Neural progenitor cell (in vitro differentiated cells): ENCODE data around the gene ZNF605. TPM values are rescaled to one million over a fixed set of nuclear protein-coding genes. Genes with fewer than 3 reads are reported as not detected.
A peak's percentile ranks its signal among the peaks of the same experiment; 100 is the strongest.

Experiments
- DNase-seq: peaks from one replicate; pipeline ENCODE4 v3.0.0-alpha.2; 2016; ENCODE audit warnings: low spot score
- H2AFZ ChIP-seq: fragments of 200-600 bp; sonication (generic); replicated peaks from 2 replicates; pipeline ENCODE4 v1.6.1; 2016; ENCODE audit warnings: antibody characterized with exemption
- H3F3A ChIP-seq: fragments of 200-600 bp; sonication (generic); 2 replicates; pipeline ENCODE4 v1.6.1; 2016; ENCODE audit warnings: antibody characterized with exemption, low read depth
- H3K27ac ChIP-seq: fragments of 200-600 bp; sonication (generic); 2 replicates; pipeline ENCODE4 v1.5.1; 2016; ENCODE audit warnings: mild to moderate bottlenecking
- H3K27me3 ChIP-seq: fragments of 200-600 bp; sonication (generic); 2 replicates; pipeline ENCODE4 v1.6.1; 2016; ENCODE audit warnings: mild to moderate bottlenecking, moderate library complexity
- H3K36me3 ChIP-seq: fragments of 200-600 bp; sonication (generic); 2 replicates; pipeline ENCODE4 v1.5.1; 2016
- H3K4me1 ChIP-seq: fragments of 200-600 bp; sonication (generic); 2 replicates; pipeline ENCODE4 v1.6.1; 2016; ENCODE audit warnings: mixed run types
- H3K4me2 ChIP-seq: fragments of 200-600 bp; sonication (generic); 2 replicates; pipeline ENCODE4 v1.6.1; 2016
- H3K4me3 ChIP-seq: fragments of 200-600 bp; sonication (generic); 2 replicates; pipeline ENCODE4 v1.5.1; 2016
- H3K79me2 ChIP-seq: fragments of 200-600 bp; sonication (generic); 2 replicates; pipeline ENCODE4 v1.6.1; 2016; ENCODE audit warnings: low read depth
- H3K9ac ChIP-seq: fragments of 200-600 bp; sonication (generic); 2 replicates; pipeline ENCODE4 v1.6.1; 2016
- H3K9me3 ChIP-seq: fragments of 200-600 bp; sonication (generic); 2 replicates; pipeline ENCODE4 v1.5.1; 2016; ENCODE audit warnings: low read depth
- H4K20me1 ChIP-seq: fragments of 200-600 bp; sonication (generic); 2 replicates; pipeline ENCODE4 v1.6.1; 2016; ENCODE audit warnings: low read depth
- H3K27ac Mint-ChIP-seq: 3 replicates; pipeline ENCODE4 v1.8.0; 2021; ENCODE audit warnings: mixed read lengths
- H3K27me3 Mint-ChIP-seq: 2 replicates; pipeline ENCODE4 v1.8.0; 2022; ENCODE audit warnings: low read depth, mild to moderate bottlenecking, inconsistent platforms, moderate library complexity, mixed read lengths; ENCODE audit not compliant: insufficient read depth
- H3K36me3 Mint-ChIP-seq: 3 replicates; pipeline ENCODE4 v1.8.0; 2021; ENCODE audit warnings: mixed read lengths
- H3K4me1 Mint-ChIP-seq: 3 replicates; pipeline ENCODE4 v1.8.0; 2021; ENCODE audit warnings: mixed read lengths
- H3K4me3 Mint-ChIP-seq: 3 replicates; pipeline ENCODE4 v1.8.0; 2021; ENCODE audit warnings: mild to moderate bottlenecking, moderate library complexity, mixed read lengths
- H3K9me3 Mint-ChIP-seq: 3 replicates; pipeline ENCODE4 v1.8.0; 2020; ENCODE audit warnings: mixed read lengths
- EZH2 ChIP-seq: fragments of 200-600 bp; sonication (generic); IDR thresholded peaks from 2 replicates; pipeline ENCODE4 v1.6.1; 2017; ENCODE audit warnings: antibody characterized with exemption, mild to moderate bottlenecking, moderate library complexity
- EZH2phosphoT487 ChIP-seq: fragments of 200-600 bp; sonication (generic); IDR thresholded peaks from 2 replicates; pipeline ENCODE4 v1.6.1; 2017; ENCODE audit warnings: antibody characterized with exemption
- total RNA-seq: library from RNA; depleted of rRNA; stranded (reverse); fragments of >200 nt; gene quantifications from 2 replicates; pipeline ENCODE4 v1.2.3, GENCODE V29; 2015; ENCODE audit warnings: low replicate concordance
- TF ChIP-seq, protein P1 (sequence below): fragments of 200-600 bp; sonication (generic); IDR thresholded peaks from 2 replicates; pipeline ENCODE4 v1.5.1; 2017; ENCODE audit warnings: antibody characterized with exemption, mild to moderate bottlenecking

ZNF605 gene
- 19.2 and 28.8 TPM in 2 replicates for total RNA-seq

DNA sequence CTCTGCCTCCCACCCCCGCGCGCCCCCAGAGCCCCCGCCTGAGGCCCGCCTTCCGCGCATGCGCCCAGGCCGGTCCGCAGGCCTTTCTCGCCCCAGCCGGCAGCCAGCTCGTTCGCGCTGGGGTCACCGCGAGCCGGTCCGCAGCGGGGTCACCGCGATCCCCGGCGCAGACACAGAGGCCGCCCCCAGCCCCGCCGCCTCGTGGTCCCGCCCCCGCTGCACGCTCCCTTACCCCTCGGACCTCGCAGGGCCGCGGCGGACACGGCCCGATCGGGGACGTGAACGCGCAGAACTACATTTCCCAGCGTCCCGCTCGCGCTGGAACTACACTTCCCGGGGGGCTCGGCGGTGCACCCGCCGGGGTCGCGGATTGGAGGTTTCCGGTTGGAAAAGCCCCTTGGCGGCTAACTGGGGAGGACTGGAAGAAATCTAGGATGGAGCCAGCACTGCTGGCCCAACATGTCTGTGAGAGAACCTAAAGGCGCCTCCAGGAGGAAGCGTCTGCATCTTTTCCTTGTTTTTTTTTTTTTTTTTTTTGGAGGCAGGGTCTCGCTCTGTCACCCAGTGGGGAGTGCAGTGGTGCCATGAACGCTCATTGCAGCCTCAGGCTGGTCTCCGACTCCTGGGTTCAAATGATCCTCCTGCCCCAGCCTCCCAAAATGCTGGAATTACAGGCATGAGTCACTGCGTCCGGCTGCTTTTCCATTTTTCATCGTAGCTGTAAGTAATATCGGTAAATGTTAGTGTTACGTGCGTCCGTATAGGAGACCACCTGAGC is at the start of gene ZNF605:
ZNF605 (minus strand) TSS at position 296 of the 778 bp plus-strand sequence. CDS start 10,671 bp downstream, outside the sequence.
- no peaks in the 10 kb centered on the region for H3K27me3 ChIP-seq
- peaks cover 13% of the 10 kb centered on the region for H3K27me3 Mint-ChIP-seq
- H3K9me3 ChIP-seq = peaks cover 16% of the 10 kb centered on the region
- TF ChIP-seq, protein P1, sequence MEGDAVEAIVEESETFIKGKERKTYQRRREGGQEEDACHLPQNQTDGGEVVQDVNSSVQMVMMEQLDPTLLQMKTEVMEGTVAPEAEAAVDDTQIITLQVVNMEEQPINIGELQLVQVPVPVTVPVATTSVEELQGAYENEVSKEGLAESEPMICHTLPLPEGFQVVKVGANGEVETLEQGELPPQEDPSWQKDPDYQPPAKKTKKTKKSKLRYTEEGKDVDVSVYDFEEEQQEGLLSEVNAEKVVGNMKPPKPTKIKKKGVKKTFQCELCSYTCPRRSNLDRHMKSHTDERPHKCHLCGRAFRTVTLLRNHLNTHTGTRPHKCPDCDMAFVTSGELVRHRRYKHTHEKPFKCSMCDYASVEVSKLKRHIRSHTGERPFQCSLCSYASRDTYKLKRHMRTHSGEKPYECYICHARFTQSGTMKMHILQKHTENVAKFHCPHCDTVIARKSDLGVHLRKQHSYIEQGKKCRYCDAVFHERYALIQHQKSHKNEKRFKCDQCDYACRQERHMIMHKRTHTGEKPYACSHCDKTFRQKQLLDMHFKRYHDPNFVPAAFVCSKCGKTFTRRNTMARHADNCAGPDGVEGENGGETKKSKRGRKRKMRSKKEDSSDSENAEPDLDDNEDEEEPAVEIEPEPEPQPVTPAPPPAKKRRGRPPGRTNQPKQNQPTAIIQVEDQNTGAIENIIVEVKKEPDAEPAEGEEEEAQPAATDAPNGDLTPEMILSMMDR = peak; percentile 3
- TF ChIP-seq EZH2phosphoT487 = no peak
- peaks cover 15% of the 10 kb centered on the region for H3F3A ChIP-seq
- peak within 1 kb of the TSS; percentile 80 for H3K27ac ChIP-seq
- H2AFZ ChIP-seq = peak within 1 kb of the TSS; percentile 100
- peak within 1 kb of the TSS; percentile 94 for H3K9ac ChIP-seq
- H3K9me3 Mint-ChIP-seq = peaks cover 60% of the 10 kb centered on the region
- H3K36me3 ChIP-seq = no peaks in the 10 kb centered on the region
- DNase-seq = peak; percentile 95
- peak within 1 kb of the TSS; percentile 99 for H3K4me3 ChIP-seq
- H3K27ac Mint-ChIP-seq = peak within 1 kb of the TSS; percentile 97
- peak within 1 kb of the TSS; percentile 95 for H3K4me3 Mint-ChIP-seq
- H3K4me2 ChIP-seq = peak within 1 kb of the TSS; percentile 79
- H3K79me2 ChIP-seq = peaks cover 39% of the 10 kb centered on the region
- peaks cover 26% of the 10 kb centered on the region for H3K36me3 Mint-ChIP-seq
- H4K20me1 ChIP-seq = no peaks in the 10 kb centered on the region
- H3K4me1 ChIP-seq = no peaks in the 10 kb centered on the region
- H3K4me1 Mint-ChIP-seq = peaks cover 11% of the 10 kb centered on the region

DNA sequence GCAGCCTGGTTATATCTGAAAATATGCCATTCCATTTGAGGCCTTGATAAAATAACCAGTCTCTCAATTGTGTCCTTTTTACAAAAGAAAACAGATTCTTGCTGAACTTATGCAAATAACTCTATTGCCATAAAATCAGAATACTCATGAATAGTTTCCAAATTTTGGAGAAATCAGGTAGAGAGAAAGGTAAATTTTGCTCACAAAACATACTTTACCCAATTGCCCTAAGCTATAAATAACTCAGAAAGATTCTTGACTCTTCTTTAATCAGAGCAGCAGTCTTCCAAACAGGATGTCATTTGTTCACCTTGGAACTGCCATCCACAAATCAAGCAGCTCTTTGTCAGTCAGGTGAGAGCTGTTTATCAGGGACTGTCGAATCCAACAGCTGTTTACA is 42.6 kb upstream of the ZNF605 start:
- Histone ChIP-seq H3K4me3 (no peak overlapping the region), H4K20me1 (no peaks in the 10 kb centered on the region), H3K27me3 (no peaks in the 10 kb centered on the region), H3F3A (no peaks in the 10 kb centered on the region), H3K9me3 (peaks cover 32% of the 10 kb centered on the region), H3K4me1 (no peaks in the 10 kb centered on the region), H3K27ac (no peak overlapping the region), H3K79me2 (peaks cover 41% of the 10 kb centered on the region), H3K36me3 (peaks cover 8% of the 10 kb centered on the region), H3K4me2 (no peak overlapping the region), H3K9ac (no peak overlapping the region), H2AFZ (no peak overlapping the region)
- TF ChIP-seq EZH2 = no peak
- TF ChIP-seq, protein P1 = no peak
- no peak for TF ChIP-seq EZH2phosphoT487
- no peak overlapping the region for H3K4me3 Mint-ChIP-seq
- H3K9me3 Mint-ChIP-seq = peaks cover 89% of the 10 kb centered on the region
- no peak for DNase-seq
- peaks cover 53% of the 10 kb centered on the region for H3K36me3 Mint-ChIP-seq
- no peaks in the 10 kb centered on the region for H3K27me3 Mint-ChIP-seq
- H3K27ac Mint-ChIP-seq = no peak overlapping the region
- H3K4me1 Mint-ChIP-seq = no peaks in the 10 kb centered on the region

DNA sequence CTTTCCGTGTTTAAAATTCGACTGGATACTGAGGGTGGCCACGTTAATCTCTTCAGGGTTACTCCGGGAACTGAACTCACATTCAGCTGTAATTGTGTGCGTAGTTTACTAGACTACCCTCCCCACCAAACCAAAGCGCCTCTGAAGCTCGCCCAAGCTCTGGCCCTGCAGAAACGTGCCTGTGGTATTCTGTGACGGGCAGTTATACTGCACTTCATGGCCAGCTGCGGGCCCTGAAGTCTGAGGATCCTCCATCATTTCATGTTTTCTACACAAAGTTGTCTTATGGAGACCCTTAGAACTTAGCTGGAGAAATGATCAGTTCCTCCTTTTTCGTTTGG is 30.7 kb upstream of the ZNF605 start:
- H3K4me3 Mint-ChIP-seq = peak overlapping the region; percentile 96
- H4K20me1 ChIP-seq = no peaks in the 10 kb centered on the region
- H3K9ac ChIP-seq = peak overlapping the region; percentile 72
- peaks cover 66% of the 10 kb centered on the region for H3K9me3 Mint-ChIP-seq
- peaks cover 3% of the 10 kb centered on the region for H3K4me1 ChIP-seq
- H3F3A ChIP-seq = no peaks in the 10 kb centered on the region
- H2AFZ ChIP-seq = peak overlapping the region; percentile 99
- H3K36me3 Mint-ChIP-seq = peaks cover 38% of the 10 kb centered on the region
- H3K27me3 ChIP-seq = no peaks in the 10 kb centered on the region
- H3K4me1 Mint-ChIP-seq = peaks cover 6% of the 10 kb centered on the region
- peaks cover 10% of the 10 kb centered on the region for H3K9me3 ChIP-seq
- no peak overlapping the region for H3K27ac Mint-ChIP-seq
- peaks cover 7% of the 10 kb centered on the region for H3K27me3 Mint-ChIP-seq
- peaks cover 56% of the 10 kb centered on the region for H3K79me2 ChIP-seq
- H3K27ac ChIP-seq = no peak overlapping the region
- DNase-seq = peak; percentile 11
- TF ChIP-seq, protein P1 = no peak
- TF ChIP-seq EZH2phosphoT487 (no peak), EZH2 (no peak)
- peak overlapping the region; percentile 83 for H3K4me2 ChIP-seq
- H3K36me3 ChIP-seq = peaks cover 12% of the 10 kb centered on the region
- peak overlapping the region; percentile 88 for H3K4me3 ChIP-seq
